Measurements from ENCODE around the gene TPCN1. TPM values are rescaled to one million over a fixed set of nuclear protein-coding genes. Genes with fewer than 3 reads are reported as not detected.

TPCN1 gene
- total and polyA plus RNA-seq, 2 experiments from 2014 or later, result 14.4 to 16.2 TPM

DNA sequence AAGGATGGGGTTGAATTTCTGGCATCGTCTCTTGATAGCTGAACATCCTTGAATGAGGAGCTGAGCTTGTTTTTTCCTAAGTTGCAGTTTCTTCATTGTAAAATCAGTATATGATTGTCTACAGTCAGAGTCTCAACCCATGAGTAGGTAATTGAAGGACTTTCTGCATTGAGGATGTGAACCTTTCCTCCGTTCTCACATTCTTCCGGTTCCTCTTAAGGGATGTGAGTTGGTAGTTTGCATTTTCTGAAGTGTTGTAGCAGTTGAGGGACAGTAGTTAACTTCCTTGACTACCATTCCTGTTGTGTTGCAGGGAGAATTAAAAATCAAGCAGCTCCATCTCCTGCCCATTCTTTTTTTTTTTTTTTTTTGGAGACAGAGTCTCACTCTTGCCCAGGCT, 19.1 kb downstream of the TPCN1 start:
- TF ChIP-seq EZH2 (IDR thresholded peaks at IDR 0.05; ENCODE audit: low read depth, unreplicated experiment), result no peak
- no peak for TF ChIP-seq POLR2AphosphoS5 (IDR thresholded peaks at IDR 0.05; ENCODE audit: low read depth)
- TF ChIP-seq ZNF331 (CRISPR knock-in tag; IDR thresholded peaks at IDR 0.05; ENCODE audit: low read depth), result no peak
- TF ChIP-seq, protein P1, sequence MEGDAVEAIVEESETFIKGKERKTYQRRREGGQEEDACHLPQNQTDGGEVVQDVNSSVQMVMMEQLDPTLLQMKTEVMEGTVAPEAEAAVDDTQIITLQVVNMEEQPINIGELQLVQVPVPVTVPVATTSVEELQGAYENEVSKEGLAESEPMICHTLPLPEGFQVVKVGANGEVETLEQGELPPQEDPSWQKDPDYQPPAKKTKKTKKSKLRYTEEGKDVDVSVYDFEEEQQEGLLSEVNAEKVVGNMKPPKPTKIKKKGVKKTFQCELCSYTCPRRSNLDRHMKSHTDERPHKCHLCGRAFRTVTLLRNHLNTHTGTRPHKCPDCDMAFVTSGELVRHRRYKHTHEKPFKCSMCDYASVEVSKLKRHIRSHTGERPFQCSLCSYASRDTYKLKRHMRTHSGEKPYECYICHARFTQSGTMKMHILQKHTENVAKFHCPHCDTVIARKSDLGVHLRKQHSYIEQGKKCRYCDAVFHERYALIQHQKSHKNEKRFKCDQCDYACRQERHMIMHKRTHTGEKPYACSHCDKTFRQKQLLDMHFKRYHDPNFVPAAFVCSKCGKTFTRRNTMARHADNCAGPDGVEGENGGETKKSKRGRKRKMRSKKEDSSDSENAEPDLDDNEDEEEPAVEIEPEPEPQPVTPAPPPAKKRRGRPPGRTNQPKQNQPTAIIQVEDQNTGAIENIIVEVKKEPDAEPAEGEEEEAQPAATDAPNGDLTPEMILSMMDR (conservative IDR thresholded peaks at IDR 0.05; ENCODE audit: low read depth in 2 of 2), result no peak
- TF ChIP-seq STAT1 (IDR thresholded peaks at IDR 0.05; ENCODE audit: unreplicated experiment), result no peak
- no peak for TF ChIP-seq CREB1 (CRISPR knock-in tag; IDR thresholded peaks at IDR 0.05; ENCODE audit: low read depth)
- no peak for TF ChIP-seq JUNB (IDR thresholded peaks at IDR 0.05; ENCODE audit: unreplicated experiment)
- no peak for TF ChIP-seq ZNF114 (CRISPR knock-in tag; IDR thresholded peaks at IDR 0.05)
- Mint-ChIP-seq H3K9me3 (peaks cover 4% of the 10 kb centered on the region; the same call in 1 of the 3 replicates), H3K4me1 (peaks cover 40% of the 10 kb centered on the region), H3K27ac (no peak overlapping the region), H3K4me3 (no peak overlapping the region), H3K27me3 (ENCODE audit: insufficient read depth, low read depth, poor library complexity) (peaks cover 20% of the 10 kb centered on the region), H3K36me3 (ENCODE audit: low read depth) (peaks cover 24% of the 10 kb centered on the region)
- H2AFZ ChIP-seq, result no peak overlapping the region
- H3K79me2 ChIP-seq (replicated peaks; ENCODE audit: insufficient read depth), result no peaks in the 10 kb centered on the region
- H3K27me3 ChIP-seq (ENCODE audit: insufficient read depth), result no peaks in the 10 kb centered on the region
- no peaks in the 10 kb centered on the region for H3K36me3 ChIP-seq (ENCODE audit: insufficient read depth)
- H3F3A ChIP-seq (replicated peaks; ENCODE audit: low read depth), result no peaks in the 10 kb centered on the region
- H3K27ac ChIP-seq (ENCODE audit: low read depth), result no peak overlapping the region
- H3K4me3 ChIP-seq, result no peak overlapping the region
- H4K20me1 ChIP-seq (replicated peaks; ENCODE audit: insufficient read depth), result no peaks in the 10 kb centered on the region
- H3K4me2 ChIP-seq, result no peak overlapping the region
- H3K4me1 ChIP-seq (ENCODE audit: insufficient read depth), result peaks cover 6% of the 10 kb centered on the region; the same call in 1 of the 2 replicates
- DNase-seq (ENCODE audit: low spot score) (no peak), ATAC-seq (no peak)
- no peaks in the 10 kb centered on the region for H3K9me2 ChIP-seq (ENCODE audit: insufficient read depth)

- peaks cover 46% of the 10 kb centered on the region for H3K4me1 Mint-ChIP-seq
- H3K27me3 Mint-ChIP-seq (ENCODE audit: insufficient read depth, low read depth, poor library complexity), result peaks cover 24% of the 10 kb centered on the region
- Histone ChIP-seq H3K4me1 (ENCODE audit: insufficient read depth) (peaks cover 10% of the 10 kb centered on the region), H3K9me2 (ENCODE audit: insufficient read depth) (no peaks in the 10 kb centered on the region), H3K27ac (ENCODE audit: low read depth) (no peak overlapping the region), H4K20me1 (replicated peaks; ENCODE audit: insufficient read depth) (no peaks in the 10 kb centered on the region), H3F3A (replicated peaks; ENCODE audit: low read depth) (no peaks in the 10 kb centered on the region; the same call in 1 of the 2 replicates), H2AFZ (no peak overlapping the region), H3K4me2 (no peak overlapping the region), H3K36me3 (ENCODE audit: insufficient read depth) (no peaks in the 10 kb centered on the region), H3K27me3 (ENCODE audit: insufficient read depth) (no peaks in the 10 kb centered on the region), H3K4me3 (no peak overlapping the region), H3K79me2 (replicated peaks; ENCODE audit: insufficient read depth) (no peaks in the 10 kb centered on the region)
- no peak for ATAC-seq
- H3K27ac Mint-ChIP-seq, result peak overlapping the region; percentile 33; the same call in 1 of the 2 replicates
- H3K36me3 Mint-ChIP-seq (ENCODE audit: low read depth), result peaks cover 24% of the 10 kb centered on the region
- H3K4me3 Mint-ChIP-seq, result no peak overlapping the region
- peaks cover 4% of the 10 kb centered on the region; the same call in 1 of the 3 replicates for H3K9me3 Mint-ChIP-seq
- no peak for DNase-seq (ENCODE audit: low spot score)
- TF ChIP-seq ZNF462 (CRISPR knock-in tag; IDR thresholded peaks at IDR 0.05), result no peak
- TF ChIP-seq, protein P1 (conservative IDR thresholded peaks at IDR 0.05; ENCODE audit: low read depth in 2 of 2), result no peak
Observed at GRCh38 chr12:113241191-113242025, 20.1 kb downstream of the TPCN1 start.
